Raji (cell line): ENCODE measurements around the gene MRPS7.

Experiments used
- POLR2A ChIP-seq: IDR thresholded peaks from 2 replicates; pipeline ENCODE4 v1.6.1; 2011; ENCODE audit warnings: low read depth, low read length, control low read depth; ENCODE audit not compliant: insufficient read depth

The MRPS7 gene

DNA sequence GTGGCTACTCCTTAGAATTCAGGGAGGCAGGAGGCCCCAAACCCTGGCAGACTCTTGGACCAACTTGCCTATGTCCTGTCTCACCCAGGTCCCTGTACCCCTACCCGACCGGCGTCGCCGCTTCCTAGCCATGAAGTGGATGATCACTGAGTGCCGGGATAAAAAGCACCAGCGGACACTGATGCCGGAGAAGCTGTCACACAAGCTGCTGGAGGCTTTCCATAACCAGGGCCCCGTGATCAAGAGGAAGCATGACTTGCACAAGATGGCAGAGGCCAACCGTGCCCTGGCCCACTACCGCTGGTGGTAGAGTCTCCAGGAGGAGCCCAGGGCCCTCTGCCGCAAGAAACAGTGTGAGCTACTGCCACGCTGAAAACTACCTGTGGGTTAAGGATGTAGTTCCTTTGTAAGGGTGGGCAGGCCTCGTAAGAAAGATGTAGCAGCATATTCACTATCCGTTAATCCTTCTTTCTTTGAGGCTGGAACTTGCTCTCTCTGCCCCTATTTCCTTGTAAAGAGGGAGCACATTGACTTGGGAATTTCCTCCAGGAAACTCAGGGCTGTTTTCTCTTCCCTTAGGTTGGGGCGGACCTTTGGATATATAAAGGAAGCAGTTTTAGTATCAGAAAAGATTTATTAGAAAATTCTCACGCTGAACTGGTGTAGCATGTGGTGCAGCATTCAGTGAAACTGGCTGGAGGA is 4.1 kb downstream of the MRPS7 start:
- no peak for TF ChIP-seq POLR2A

DNA sequence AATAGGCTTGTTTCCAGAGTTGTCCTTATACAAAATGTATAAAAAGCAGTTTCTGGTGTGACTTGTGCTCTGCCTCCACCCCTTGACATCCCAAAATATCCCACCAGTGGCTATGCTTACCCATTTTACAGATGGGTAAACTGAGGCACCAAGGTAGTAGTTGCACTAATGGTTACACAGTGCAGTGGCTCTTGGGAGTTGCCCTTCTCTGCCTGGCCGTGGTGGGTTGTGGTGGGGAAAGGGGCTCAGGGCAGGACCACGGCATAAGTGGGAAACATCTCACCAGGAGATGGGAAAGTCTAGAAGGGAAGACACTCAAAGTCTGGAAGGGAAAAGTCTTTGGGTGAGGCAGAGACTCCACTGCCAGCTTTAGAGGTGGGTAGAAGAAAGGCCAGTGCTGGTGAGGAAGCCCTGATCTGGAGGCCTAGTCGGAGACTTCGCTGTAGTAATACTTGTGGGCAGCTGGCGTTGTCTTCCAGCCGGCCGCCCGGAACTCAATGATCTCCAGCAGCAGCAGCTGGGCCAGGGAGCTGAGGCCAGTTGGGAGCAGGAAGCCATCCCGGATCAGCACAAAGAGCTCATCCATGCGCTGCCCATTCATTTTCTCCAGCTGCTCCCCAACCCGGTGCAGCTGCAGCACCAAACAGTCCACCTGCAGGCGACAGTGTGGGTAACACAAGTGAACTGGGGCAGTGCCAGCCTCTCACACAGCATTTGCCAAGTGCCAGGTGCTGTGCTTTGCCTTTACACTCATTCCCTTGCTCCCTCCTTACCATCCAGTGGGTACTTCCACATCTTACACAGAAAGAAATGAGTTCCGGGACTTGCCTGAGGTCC is 4.9 kb downstream of the MRPS7 start:
- no peak for TF ChIP-seq POLR2A

DNA sequence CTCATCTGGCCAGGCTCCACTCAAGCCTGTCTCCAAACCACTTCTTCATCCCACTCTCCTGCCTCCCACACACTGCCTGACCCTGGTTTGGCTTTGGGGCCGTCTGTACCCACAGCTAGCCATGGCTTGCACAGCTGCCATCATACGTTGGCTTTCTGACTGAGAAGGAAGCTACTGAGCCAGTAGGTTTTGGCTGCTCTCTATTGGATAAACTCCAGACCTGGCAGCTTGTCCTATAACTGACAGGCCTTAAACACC is 5.4 kb downstream of the MRPS7 start:
- no peak for TF ChIP-seq POLR2A

DNA sequence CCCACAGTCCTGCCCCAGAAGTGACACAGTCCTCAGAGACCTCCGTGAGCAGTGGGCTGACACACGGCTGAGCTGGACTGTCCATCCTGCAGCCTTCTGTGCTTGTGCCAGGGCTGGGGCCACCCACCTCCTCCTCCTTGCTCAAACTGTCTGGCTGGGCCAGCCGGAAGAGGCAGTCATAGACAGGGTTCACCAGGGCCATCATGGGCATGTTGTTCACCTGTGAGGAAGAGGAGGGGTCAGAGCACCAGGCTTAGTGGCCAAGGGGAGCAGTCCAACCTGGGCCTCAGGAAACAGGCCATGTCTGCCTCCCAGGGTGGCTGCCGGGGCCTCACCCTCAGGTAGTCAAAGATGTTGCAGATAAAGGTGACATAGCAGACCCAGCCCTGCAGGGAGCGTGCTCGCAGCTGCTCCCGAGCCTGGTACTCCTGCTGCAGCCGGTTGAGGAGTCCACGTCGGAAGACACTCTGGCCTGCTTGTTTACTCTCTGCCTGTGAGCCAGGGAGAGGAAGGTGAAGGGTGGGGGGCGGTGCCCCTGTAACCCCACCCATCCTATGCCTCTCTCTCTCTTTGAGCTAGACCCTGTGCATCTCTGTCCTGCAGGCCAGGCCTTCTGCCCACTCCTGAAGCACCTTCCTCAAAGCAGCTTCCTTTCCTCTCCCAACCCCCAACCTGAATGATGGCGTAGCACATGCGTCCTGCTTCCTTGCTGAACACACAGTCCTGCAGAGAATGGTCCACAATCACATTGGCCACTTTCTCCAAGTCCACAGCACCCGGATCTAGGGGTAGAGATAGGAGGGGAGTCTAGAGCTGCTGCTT is 5.9 kb downstream of the MRPS7 start:
- TF ChIP-seq POLR2A = peak; percentile 53

DNA sequence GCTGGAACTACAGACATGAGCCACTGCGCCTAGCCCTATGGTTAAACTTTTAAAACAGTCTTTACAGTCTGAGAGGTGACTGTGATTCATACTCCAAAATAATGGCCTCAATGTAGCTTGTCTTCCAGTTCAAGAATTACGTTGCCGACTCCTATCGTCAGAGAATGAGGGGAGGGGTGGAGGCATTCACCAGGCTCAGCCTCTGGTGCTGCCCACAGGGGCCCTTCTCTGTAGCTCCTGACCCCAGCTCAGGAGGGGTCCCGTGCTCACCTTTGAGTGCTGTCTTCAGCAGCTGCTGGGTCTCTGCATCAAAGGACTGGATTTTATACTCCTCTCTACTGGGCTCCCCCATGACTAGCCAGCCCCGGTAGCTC is 8.2 kb downstream of the MRPS7 start:
- TF ChIP-seq POLR2A = no peak

DNA sequence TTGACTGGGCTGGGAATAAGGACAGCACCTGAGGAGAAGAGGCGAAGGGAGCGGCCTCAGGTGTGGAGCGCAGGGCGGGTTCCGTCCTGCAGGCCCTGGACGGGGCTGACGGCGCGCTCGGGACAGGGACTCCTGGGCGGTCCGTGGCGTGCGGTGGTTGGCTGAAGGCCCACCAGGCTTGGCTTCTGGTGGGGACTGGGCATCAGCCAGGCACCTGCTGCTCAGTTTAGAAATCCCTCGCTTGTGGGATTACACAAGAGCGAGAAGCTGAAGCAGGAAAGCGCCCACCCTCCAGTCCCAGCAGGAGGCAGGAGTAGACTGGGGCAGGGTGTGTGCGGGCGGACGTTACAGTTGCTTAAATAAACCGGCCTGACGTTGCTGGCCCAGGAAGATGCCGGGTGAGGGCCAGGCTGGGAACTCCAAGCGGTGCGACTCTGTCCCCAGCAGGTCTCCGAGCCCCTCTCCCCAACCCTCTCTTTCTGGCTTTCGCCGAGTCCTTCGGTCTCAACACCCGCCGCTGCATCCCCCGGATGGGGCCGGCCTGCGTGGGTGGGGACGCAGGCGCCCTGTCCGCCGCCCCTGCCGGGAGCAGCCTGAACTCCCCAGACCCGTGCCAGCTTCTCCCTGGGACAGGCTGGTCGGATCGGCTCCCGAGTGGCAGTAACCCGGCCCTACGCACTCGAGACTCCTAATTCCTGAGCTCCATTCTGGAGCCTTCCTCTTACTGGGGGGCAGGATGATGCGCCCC is 8.7 kb downstream of the MRPS7 start:
- peak; percentile 41; the same call in 1 of the 2 replicates for TF ChIP-seq POLR2A

DNA sequence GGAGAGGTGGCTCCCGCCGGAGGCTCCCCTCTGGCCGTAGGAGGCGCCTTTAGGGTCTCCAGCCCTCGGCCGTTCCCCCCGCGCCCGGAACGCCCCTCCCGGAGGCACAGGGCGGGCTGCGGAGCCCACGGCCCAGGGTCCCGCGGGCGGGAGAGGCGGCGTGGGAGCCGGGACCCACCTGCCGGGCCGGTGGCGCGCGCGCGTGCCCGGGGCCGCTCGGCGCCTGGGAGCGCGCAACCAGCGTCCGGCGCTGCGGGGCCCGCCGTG is 9.2 kb downstream of the MRPS7 start, which contains the start of gene MIF4GD:
Gene MIF4GD (minus strand): TSS at position 266 of the 267 bp plus-strand sequence. CDS start 1,036 bp downstream, outside the sequence.
- no peak; the same call in 1 of the 2 replicates for TF ChIP-seq POLR2A

DNA sequence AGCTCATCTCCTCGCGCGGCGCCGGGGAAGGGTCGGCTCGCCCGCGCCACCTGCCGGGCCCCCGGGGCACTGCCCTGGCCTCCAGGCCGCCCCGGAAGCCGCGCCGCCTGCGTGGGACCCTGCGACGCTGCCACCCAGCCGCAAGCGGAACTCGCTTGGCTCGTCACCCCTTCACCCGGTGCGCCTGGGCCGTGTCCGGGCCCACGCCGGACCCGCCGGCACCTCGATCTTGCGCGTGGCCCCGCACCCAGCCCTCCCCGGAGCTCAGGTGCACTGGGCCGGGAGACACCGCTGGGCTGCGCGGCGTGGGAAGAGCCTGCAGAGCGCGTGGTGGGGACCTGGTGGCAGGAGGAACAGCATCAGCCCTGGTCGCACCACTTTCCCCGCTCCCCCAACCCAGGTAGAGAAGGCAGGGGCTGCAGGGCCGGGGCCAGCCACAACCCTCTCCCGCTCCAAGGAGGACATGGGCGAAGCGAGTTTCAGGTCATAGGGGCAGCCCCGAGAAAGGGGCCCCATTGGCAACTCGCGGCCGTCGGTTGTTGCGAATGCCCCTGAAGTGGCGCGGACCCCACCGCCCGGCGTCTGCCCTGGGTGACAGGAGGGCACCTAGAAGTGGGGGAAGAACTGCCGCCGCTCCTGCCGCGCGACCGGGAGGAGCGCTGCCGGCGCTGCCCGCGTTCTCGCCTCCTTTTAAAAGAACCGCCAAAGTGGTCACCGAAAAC is 9.7 kb downstream of the MRPS7 start:
- peak; percentile 75 for TF ChIP-seq POLR2A

DNA sequence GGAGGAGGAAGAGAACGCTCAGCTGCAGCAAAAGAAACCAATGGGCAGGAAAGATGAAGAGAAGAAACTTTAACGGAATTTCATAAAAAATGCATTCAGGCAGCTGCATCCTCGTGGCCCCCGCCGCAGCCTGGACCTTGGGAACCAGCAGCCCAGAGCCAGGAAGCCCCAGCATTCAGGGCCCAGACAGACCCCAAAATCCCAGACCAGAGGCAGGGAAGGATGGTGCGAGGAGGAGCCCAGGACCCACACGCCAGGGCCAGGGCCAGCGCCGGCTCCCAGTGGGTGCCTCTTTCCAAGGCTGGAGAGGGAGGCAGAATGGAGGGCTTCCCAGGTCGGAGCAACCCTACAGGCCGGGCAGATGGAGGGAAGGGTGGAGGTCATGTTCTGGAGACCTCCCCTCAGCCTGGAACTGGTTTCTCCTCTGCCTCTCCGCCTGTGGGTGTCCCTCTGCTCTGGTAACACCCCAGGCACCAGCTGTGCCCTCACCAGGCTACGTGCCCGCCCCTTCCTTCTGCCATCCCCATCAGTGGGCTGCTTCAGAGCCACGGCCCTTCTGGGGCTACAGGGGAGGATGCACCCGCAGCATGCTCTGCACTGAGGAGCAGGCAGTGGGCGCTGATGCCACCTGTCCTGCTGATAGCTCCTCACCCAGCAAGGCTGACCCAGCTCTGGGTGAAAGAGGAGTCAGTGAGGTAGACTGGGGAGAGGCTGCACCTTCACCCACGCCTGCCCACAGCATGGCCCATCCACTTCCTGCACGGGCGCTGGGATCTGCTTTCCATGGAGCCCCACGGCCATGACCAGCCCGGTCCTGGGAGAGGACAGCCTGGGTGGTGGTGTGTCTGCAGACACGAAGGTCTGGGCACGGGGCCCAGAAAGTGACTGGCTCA is 10.5 kb downstream of the MRPS7 start:
- TF ChIP-seq POLR2A = peak; percentile 42; the same call in 1 of the 2 replicates

DNA sequence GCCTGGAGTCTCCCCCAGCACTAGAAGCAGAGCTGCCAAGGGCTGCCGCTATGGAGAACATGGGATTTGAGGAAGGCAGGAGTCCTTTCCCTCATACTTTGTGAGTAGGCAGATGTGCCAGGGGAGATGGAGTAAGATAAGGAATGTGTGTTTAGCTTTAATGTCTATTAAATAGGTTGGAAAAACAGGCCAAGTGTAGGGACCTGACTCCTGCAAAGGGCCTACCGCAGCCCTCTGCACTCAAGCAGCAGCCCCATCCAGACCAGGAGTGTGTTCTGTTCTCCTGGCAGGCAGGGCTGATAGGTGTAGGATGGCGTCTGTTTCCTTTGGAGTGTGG is 11.1 kb downstream of the MRPS7 start:
- no peak for TF ChIP-seq POLR2A

DNA sequence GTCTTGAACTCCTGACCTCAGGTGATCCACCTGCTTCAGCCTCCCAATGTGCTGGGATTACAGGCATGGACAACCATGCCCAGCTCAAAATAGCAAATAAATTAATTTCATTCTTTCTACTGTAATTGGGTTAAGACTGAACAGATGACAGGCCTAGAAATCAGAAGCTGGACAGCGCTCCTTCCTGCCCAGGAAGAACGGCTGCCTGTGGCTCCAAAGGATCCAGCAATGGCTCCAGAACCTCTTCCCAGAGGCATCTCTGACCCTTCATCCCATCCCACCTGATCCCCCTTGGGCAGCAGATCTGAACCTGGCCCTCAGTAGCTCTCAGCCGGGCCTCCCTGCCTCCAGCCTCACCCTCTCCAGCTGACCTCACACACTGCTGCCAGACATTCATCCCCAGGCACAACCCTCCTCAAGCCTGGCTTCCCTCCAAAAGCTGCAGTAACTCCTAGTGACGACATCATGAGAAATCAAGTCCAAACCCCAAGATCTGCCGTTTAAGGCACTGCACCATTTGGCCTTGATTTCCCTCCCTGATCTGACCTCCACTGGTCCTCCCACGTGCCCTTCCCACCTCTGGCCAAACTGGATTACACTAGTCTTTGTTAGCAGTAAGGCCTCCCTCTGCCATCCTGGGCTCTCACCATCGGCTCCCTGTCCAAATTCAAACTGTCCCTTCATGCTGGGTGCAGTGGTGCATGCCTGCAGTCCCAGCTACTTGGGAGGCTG is 12.5 kb downstream of the MRPS7 start:
- TF ChIP-seq POLR2A = no peak

DNA sequence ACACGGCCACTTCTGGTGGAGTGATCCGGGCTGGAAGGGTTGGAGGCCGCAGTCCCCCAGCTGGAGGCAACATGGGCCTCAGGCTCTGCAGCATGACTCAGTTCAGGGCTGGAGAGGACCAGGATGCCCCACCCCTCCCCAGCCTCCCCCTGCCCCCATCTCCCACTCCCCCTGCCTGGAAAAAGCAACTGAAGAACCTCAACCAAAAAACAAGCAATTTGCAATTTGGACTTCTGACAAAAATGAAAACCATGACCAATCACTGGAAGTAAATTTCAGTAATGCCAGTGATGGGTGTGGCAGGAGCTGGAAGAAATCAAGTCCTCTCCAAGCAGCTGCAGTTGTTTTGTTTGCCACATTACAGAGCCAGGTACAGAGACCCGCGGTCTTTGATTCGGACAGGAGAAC is 16.0 kb downstream of the MRPS7 start:
- TF ChIP-seq POLR2A = no peak

DNA sequence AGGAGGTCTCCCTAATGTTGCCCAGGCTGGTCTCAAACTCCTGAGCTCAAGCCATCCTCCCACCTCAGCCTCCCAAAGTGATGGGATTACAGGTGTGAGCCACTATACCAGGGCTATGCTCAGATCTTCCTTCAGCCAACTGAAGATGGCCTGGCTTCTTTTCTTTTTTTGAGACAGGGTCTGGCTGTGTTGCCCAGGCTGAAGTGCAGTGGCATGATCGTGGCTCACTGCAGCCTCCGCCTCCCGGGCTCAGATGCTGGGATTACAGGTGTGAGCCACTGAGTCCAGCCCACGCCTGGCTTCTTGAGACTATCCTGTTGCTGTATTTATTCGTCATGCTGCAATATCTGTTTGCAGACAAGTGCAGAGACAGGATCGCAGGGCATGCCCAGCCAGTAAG is 23.4 kb downstream of the MRPS7 start:
- TF ChIP-seq POLR2A = no peak

DNA sequence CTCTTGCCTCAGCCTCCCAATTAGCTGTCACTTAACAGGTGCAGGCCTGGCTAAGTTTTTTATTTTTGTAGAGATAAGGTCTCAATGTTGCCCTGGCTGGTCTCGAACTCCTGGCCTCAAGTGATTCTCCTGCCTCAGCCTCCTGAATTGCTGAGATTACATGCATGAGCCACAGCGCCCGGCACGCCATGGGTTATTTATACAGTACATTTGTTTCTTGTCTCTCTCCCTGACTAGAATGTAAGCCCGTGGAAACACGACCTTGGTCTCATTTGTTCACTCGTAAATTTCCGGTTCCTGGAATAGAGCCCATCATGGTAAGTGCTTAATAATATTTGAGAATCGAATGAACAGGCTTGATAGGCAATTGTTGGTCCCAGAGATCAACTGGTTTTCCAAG is 25.5 kb downstream of the MRPS7 start:
- TF ChIP-seq POLR2A = no peak

DNA sequence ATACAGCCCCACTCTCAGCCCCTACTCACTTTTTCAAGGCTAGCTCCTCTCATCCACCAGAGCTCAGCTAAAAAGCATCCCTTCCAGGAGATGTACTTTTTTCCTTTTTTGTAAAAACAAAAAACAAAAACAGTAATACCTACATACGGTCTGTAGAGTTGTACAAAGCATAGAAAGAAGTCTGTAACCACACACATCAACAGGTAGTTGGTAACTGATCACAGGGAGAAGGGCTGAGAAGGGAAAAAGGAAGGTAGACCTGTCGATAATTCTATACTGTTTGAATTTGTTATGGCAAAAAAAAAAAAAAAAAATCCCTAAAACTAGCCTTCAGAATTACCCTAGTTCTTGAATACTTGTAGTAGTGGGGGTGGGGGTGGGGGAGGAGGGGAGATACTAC is 26.7 kb downstream of the MRPS7 start:
- no peak for TF ChIP-seq POLR2A
